ENCODE results near the gene VWA5B2. TPM values are rescaled to one million over a fixed set of nuclear protein-coding genes. Genes with fewer than 3 reads are reported as not detected.

VWA5B2 gene
- total and polyA plus RNA-seq, 9 of the 15 experiments (the other 6 are each of a cell fraction or from before 2014, with no cell fraction given), result 0.04 TPM; not detected in 8

DNA sequence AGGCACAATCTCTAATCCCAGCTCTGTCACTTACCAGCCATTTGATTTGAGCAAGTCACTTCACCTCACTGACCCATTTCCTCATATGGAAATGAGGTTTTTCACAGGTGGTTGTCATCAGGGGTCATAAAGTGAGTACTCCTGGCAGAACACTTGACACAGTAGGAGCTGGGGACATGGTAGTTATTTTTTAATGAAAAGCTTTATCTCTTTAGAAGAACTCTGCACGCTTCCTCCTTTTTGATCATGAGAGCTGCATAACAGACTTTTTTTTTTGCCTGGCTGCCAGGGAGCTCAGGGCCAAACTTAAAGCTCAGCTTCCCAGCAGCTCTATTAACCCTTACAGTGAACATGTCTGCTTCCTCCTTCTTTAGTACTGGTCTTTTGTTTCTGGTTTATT, 8.4 kb downstream of the VWA5B2 start (continued):
- TF ChIP-seq POLR2H (tag; IDR thresholded peaks at IDR 0.05; ENCODE audit: low read depth), result no peak

DNA sequence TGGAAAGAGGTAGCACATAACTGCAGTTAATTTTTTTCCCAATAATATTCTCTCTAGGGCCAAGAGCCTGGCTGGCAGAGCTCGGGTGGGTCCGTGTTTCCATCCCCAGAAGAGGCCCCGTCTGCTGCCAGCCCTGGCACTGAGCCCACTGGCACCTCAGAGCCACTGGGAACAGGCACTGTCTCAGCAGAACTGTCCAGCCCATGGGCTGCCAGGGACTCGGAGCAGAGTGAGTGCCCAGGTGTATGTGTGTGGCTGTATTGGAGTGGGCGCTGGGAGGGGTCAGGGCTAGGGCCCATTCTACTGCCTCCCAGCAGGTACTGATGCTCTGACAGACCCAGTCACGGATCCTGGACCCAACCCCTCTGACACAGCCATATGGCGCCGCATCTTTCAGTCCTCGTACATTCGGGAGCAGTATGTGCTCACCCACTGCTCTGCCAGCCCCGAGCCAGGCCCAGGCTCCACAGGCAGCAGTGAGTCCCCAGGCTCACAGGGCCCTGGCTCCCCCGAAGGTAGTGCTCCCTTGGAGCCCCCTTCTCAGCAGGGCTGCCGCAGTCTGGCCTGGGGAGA, 8.9 kb downstream of the VWA5B2 start:
- peaks cover 27% of the 10 kb centered on the region for H4K20me1 ChIP-seq (replicated peaks; ENCODE audit: control insufficient read depth, insufficient read depth, low read length)
- FAIRE-seq, result no peak
- POLR2A ChIA-PET, result interaction anchor here (1.0 kb wide), 1 partner anchor 10 kb away, joined by 5 read pairs; no protein-coding TSS in a partner anchor
- no peak for ATAC-seq
- no peaks in the 10 kb centered on the region for H3K9me3 ChIP-seq (replicated peaks; ENCODE audit: control insufficient read depth, insufficient read depth, low read depth, low read length)
- no peaks in the 10 kb centered on the region for H3K9me1 ChIP-seq (ENCODE audit: control insufficient read depth, insufficient read depth, low read length)
- no peak overlapping the region for H3K27ac ChIP-seq (ENCODE audit: extremely low read depth, low read depth, low read length)
- H3K27me3 ChIP-seq (ENCODE audit: control insufficient read depth in 2 of 2, insufficient read depth in 2 of 2, low read length in 2 of 2), result peaks cover 0 to 26% of the 10 kb centered on the region in 2 experiments; a peak in 3 of 5 replicates
- in situ Hi-C loops (cut with MboI) (no loop called here), intact Hi-C loops (cut with micrococcal nuclease) (no loop called here)
- H3K9ac ChIP-seq (ENCODE audit: insufficient read depth in 1 of 2, low read depth in 2 of 2, low read length in 2 of 2), result no peak overlapping the region
- no peak for DNase-seq (ENCODE audit: extremely low read depth in 1 of 4, low spot score in 3 of 4)
- no peaks in the 10 kb centered on the region for H3K79me2 ChIP-seq (ENCODE audit: control insufficient read depth, insufficient read depth, low read length)
- no TSS peak for BruUV-seq (replicated peaks)
- H3K4me3 ChIP-seq, result no peak overlapping the region
- H3K4me2 ChIP-seq (ENCODE audit: insufficient read depth, low read length), result no peak overlapping the region
- H3K36me3 ChIP-seq (ENCODE audit: control insufficient read depth, insufficient read depth, low read length), result peaks cover 14% of the 10 kb centered on the region; the same call in 2 of the 3 replicates
- H2AFZ ChIP-seq (ENCODE audit: low read depth, low read length), result no peak overlapping the region
- 7% methylated on average over 13 of the region's 13 CpGs for WGBS (ENCODE audit: insufficient coverage, low coverage, missing lambda C conversion rate)
- TF ChIP-seq CREM (IDR thresholded peaks at IDR 0.05; ENCODE audit: low read depth), result no peak
- TF ChIP-seq CTBP1 (IDR thresholded peaks at IDR 0.05; ENCODE audit: borderline replicate concordance), result no peak
- no peak for TF ChIP-seq ZC3H11A (IDR thresholded peaks at IDR 0.05; ENCODE audit: low read depth, low read length)
- TF ChIP-seq, protein P1, sequence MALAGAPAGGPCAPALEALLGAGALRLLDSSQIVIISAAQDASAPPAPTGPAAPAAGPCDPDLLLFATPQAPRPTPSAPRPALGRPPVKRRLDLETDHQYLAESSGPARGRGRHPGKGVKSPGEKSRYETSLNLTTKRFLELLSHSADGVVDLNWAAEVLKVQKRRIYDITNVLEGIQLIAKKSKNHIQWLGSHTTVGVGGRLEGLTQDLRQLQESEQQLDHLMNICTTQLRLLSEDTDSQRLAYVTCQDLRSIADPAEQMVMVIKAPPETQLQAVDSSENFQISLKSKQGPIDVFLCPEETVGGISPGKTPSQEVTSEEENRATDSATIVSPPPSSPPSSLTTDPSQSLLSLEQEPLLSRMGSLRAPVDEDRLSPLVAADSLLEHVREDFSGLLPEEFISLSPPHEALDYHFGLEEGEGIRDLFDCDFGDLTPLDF (CRISPR knock-in tag; IDR thresholded peaks at IDR 0.05), result no peak
- no peak for TF ChIP-seq ZFP36 (IDR thresholded peaks at IDR 0.05; ENCODE audit: low read depth, low read length, partially characterized antibody)
- no peak for TF ChIP-seq LCOR (CRISPR knock-in tag; IDR thresholded peaks at IDR 0.05)
- no peak for TF ChIP-seq SMARCA5 (IDR thresholded peaks at IDR 0.05)
- no peak for TF ChIP-seq ZNF398 (CRISPR knock-in tag; IDR thresholded peaks at IDR 0.05)
- no peak for TF ChIP-seq TAF15 (IDR thresholded peaks at IDR 0.05; ENCODE audit: low read depth, low read length)
- H3K4me1 ChIP-seq (replicated peaks in 1 of 2; ENCODE audit: control insufficient read depth in 2 of 2, insufficient read depth in 2 of 2, low read length in 2 of 2), result peaks cover 0 to 32% of the 10 kb centered on the region in 2 experiments; a peak in 3 of 5 replicates
- CTCF ChIA-PET (ENCODE audit: low intra/inter-chr PET ratio), result no interaction called here

Data from K562 (cell line).